ENCODE data around the gene CLTC. TPM values are rescaled to one million over a fixed set of nuclear protein-coding genes. Genes with fewer than 3 reads are reported as not detected.

CLTC gene
- total and polyA plus RNA-seq, 2 of the 4 experiments (the other 2 are of a cell fraction) = 181 to 641 TPM

- no peak overlapping the region for H3K14ac ChIP-seq (replicated peaks; ENCODE audit: low read depth, low read length)
- ATAC-seq (ENCODE audit: low read depth) = no peak; the same call in 1 of the 2 replicates
- H3K9ac ChIP-seq (ENCODE audit: low read depth, low read length) = no peak overlapping the region
- H4K91ac ChIP-seq (ENCODE audit: insufficient read depth, low read depth, low read length) = no peak overlapping the region
- H3K27ac ChIP-seq (ENCODE audit: insufficient read depth, low read length) = no peak overlapping the region
- no peak overlapping the region for H3K4me3 ChIP-seq (ENCODE audit: insufficient read depth, low read depth, low read length)
- H3K27me3 ChIP-seq (ENCODE audit: control insufficient read depth, insufficient read depth, low read length) = no peaks in the 10 kb centered on the region
- H3K18ac ChIP-seq (ENCODE audit: low read depth, low read length) = no peak overlapping the region
- H3K79me1 ChIP-seq (ENCODE audit: low read depth in 1 of 2, low read length in 2 of 2) = peaks cover 20 to 63% of the 10 kb centered on the region in 2 experiments
- no peak overlapping the region for H2BK20ac ChIP-seq (ENCODE audit: low read depth, low read length)
- dilution Hi-C loops (cut with HindIII; ENCODE audit: low sequenced_read_pairs, unreplicated experiment) (no loop called here), intact Hi-C loops (cut with micrococcal nuclease) (no loop called here), in situ Hi-C loops (cut with MboI; ENCODE audit: low sequenced_read_pairs) (no loop called here)
- no peak overlapping the region for H3K23ac ChIP-seq (ENCODE audit: low read depth, low read length)
- H3K9me1 ChIP-seq (ENCODE audit: insufficient read depth, low read length) = peaks cover 2% of the 10 kb centered on the region; the same call in 1 of the 2 replicates
- no CpG with 5 or more reads among the region's 2 CpGs for WGBS, 2 experiments (ENCODE audit: extremely low coverage in 2 of 2, insufficient read length in 1 of 2)
- H3K4me1 ChIP-seq (ENCODE audit: control insufficient read depth, insufficient read depth, low read length) = no peaks in the 10 kb centered on the region
- H2BK120ac ChIP-seq (ENCODE audit: low read depth, low read length) = no peak overlapping the region
- BruUV-seq (replicated peaks) = no TSS peak
- H2AK9ac ChIP-seq (replicated peaks; ENCODE audit: low read depth, low read length, poor library complexity) = no peak overlapping the region
- ChIA-PET POLR2A (ENCODE audit: unreplicated experiment) (no interaction called here), CTCF (no interaction called here)
- H3K4me2 ChIP-seq (ENCODE audit: low read depth, low read length) = no peak overlapping the region
- no peak overlapping the region for H3K56ac ChIP-seq (ENCODE audit: extremely low read depth, insufficient read depth, low read length)
- no peak overlapping the region for H2AK5ac ChIP-seq (ENCODE audit: low read depth, low read length)
- H2BK5ac ChIP-seq (ENCODE audit: low read depth, low read length, poor library complexity, severe bottlenecking) = no peak overlapping the region
- no peaks in the 10 kb centered on the region for H3K9me3 ChIP-seq (ENCODE audit: control insufficient read depth, insufficient read depth, low read length)
- DNase-seq = no peak
- no peak overlapping the region for H4K8ac ChIP-seq (ENCODE audit: low read depth in 2 of 2, low read length in 2 of 2)
- H2AFZ ChIP-seq (replicated peaks; ENCODE audit: low read length, poor library complexity) = no peak overlapping the region
- H4K20me1 ChIP-seq (ENCODE audit: insufficient read depth, low read length) = peaks cover 2% of the 10 kb centered on the region; the same call in 1 of the 2 replicates
- no peaks in the 10 kb centered on the region for H3K36me3 ChIP-seq (ENCODE audit: control insufficient read depth, insufficient read depth, low read length)
- TF ChIP-seq RAD21 (IDR thresholded peaks at IDR 0.05; ENCODE audit: low read length) = no peak
- TF ChIP-seq RCOR1 (IDR thresholded peaks at IDR 0.05; ENCODE audit: insufficient replicate concordance, low read length) = no peak
- peak; percentile 91 for TF ChIP-seq CEBPB (IDR thresholded peaks at IDR 0.05; ENCODE audit: low read depth, low read length)
- H3K4ac ChIP-seq (ENCODE audit: low read depth, low read length) = no peak overlapping the region
- H2BK15ac ChIP-seq (ENCODE audit: low read depth, low read length) = no peak overlapping the region
- no peak overlapping the region for H4K5ac ChIP-seq (ENCODE audit: low read depth, low read length)
These were observed 106.0 kb downstream of the CLTC start for GRCh38 chr17:59725691-59726090.
